ENCODE results near the gene GBA2. TPM values are rescaled to one million over a fixed set of nuclear protein-coding genes. Genes with fewer than 3 reads are reported as not detected.
A peak's percentile ranks its signal among the peaks of the same experiment; 100 is the strongest.

The GBA2 gene
- total and polyA plus RNA-seq, 4 donors, result 42.4 to 78.7 (median 46.2) TPM

DNA sequence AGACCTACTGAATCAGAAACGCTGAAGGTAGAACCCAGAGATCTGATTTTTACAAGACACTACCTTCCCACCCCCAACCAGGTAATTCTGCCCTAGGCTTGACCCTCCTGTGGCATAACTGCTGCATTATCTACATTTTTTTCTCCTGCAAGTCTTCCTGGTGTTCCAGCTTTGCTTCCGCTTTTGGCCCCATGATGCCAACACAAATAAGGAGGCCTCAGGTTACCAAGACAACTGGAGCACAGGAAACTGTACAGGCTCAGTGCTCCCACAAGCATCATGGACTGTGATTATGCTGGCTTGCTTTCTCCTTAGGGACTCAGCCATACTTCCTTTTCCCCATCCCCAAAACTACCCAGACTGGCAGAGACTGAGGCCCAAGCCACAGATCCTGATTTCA, 11.6 kb upstream of the GBA2 start:
- ATAC-seq (ENCODE audit: insufficient read depth, low FRiP score) (no peak), DNase-seq (peak in 2 of 3 donors; percentile 28 to 51)
- Histone ChIP-seq H3K27me3 (ENCODE audit: control insufficient read depth in 3 of 3, insufficient read depth in 3 of 3, low read length in 2 of 3) (no peaks in the 10 kb centered on the region), H3K36me3 (ENCODE audit: control insufficient read depth in 4 of 4, insufficient read depth in 4 of 4, low read length in 4 of 4) (peaks cover 0 to 1% (median 0%) of the 10 kb centered on the region in 4 donors), H3K4me1 (ENCODE audit: control insufficient read depth in 5 of 5, insufficient read depth in 5 of 5, low read length in 5 of 5) (peaks cover 0 to 23% (median 13%) of the 10 kb centered on the region in 5 donors), H3K9me3 (ENCODE audit: control insufficient read depth in 4 of 4, insufficient read depth in 3 of 4, low read length in 3 of 4) (no peaks in the 10 kb centered on the region), H3K9ac (ENCODE audit: insufficient read depth in 1 of 2, low read length in 2 of 2) (no peak overlapping the region), H3K4me3 (no peak overlapping the region), H3K27ac (ENCODE audit: low read depth in 1 of 2, low read length in 1 of 2) (peak overlapping the region in 1 of 2 donors; percentile 17)
- WGBS, 2 donors, result 45 to 59% methylated on average over 2 of the region's 2 CpGs
- TF ChIP-seq, protein P1, sequence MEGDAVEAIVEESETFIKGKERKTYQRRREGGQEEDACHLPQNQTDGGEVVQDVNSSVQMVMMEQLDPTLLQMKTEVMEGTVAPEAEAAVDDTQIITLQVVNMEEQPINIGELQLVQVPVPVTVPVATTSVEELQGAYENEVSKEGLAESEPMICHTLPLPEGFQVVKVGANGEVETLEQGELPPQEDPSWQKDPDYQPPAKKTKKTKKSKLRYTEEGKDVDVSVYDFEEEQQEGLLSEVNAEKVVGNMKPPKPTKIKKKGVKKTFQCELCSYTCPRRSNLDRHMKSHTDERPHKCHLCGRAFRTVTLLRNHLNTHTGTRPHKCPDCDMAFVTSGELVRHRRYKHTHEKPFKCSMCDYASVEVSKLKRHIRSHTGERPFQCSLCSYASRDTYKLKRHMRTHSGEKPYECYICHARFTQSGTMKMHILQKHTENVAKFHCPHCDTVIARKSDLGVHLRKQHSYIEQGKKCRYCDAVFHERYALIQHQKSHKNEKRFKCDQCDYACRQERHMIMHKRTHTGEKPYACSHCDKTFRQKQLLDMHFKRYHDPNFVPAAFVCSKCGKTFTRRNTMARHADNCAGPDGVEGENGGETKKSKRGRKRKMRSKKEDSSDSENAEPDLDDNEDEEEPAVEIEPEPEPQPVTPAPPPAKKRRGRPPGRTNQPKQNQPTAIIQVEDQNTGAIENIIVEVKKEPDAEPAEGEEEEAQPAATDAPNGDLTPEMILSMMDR (IDR thresholded peaks at IDR 0.05; ENCODE audit: control extremely low read depth, extremely low read depth), result no peak

DNA sequence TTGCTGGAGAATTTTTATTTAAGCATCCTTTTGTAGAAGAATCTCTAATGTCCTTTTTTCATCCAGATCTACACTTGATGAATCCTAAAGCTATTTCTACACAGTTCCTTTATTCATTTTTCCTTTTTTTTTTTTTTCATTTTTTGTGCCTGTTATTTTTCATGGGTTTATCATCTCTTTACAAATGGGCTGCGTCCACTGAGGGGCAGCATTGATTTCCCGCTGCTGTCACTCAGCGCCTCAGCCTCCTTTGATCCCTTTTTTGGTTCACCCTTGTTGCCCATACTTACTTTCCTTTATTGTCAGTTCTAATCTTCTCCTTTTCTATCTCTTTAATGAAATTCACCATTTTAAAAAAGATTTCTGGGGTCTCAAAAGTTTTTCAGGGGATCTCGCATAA, 10.8 kb upstream of the GBA2 start:
- Histone ChIP-seq H3K9me3 (ENCODE audit: control insufficient read depth in 4 of 4, insufficient read depth in 3 of 4, low read length in 3 of 4) (no peaks in the 10 kb centered on the region), H3K27me3 (ENCODE audit: control insufficient read depth in 3 of 3, insufficient read depth in 3 of 3, low read length in 2 of 3) (no peaks in the 10 kb centered on the region), H3K4me3 (no peak overlapping the region), H3K36me3 (ENCODE audit: control insufficient read depth in 4 of 4, insufficient read depth in 4 of 4, low read length in 4 of 4) (peaks cover 0 to 3% (median 2%) of the 10 kb centered on the region in 4 donors), H3K4me1 (ENCODE audit: control insufficient read depth in 5 of 5, insufficient read depth in 5 of 5, low read length in 5 of 5) (peaks cover 0 to 23% (median 13%) of the 10 kb centered on the region in 5 donors), H3K9ac (ENCODE audit: insufficient read depth in 1 of 2, low read length in 2 of 2) (no peak overlapping the region), H3K27ac (ENCODE audit: low read depth in 1 of 2, low read length in 1 of 2) (no peak overlapping the region)
- ATAC-seq (ENCODE audit: insufficient read depth, low FRiP score), result no peak
- 96% methylated on average over 4 of the region's 4 CpGs for WGBS, 2 donors
- no peak for DNase-seq
- TF ChIP-seq, protein P1 (IDR thresholded peaks at IDR 0.05; ENCODE audit: control extremely low read depth, extremely low read depth), result no peak

DNA sequence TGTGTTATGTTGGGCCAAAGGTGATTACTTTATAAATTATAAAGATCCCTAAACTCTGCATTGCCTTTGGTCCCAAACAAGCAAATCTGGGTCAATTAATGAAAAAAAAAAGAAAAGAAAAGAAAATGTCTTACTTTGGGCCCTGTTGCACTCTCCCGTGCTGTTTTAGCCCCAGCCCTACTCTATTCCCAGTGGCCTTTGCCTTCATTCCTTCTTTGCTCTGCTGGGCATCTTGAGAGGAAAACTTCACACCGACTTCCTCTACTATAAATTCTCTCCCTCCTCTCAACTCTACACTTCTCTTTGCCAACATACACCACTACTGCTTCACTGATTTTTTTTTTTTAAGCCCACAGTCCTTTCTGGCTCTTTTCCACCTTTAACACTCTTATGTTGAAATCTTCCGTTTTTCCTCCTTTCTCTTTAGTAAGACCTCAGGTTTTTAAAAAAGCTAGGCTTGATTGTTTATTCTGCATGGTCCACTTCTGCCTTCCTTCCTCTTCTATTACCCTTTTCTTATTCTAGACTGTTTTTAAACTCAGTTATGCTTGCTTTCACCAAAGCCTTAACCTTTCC, 9.5 kb upstream of the GBA2 start:
- peak in 2 of 3 donors; percentile 47 to 61 for DNase-seq
- no peaks in the 10 kb centered on the region for H3K9me3 ChIP-seq (ENCODE audit: control insufficient read depth in 4 of 4, insufficient read depth in 3 of 4, low read length in 3 of 4)
- peak overlapping the region in 1 of 2 donors; percentile 6 for H3K27ac ChIP-seq (ENCODE audit: low read depth in 1 of 2, low read length in 1 of 2)
- TF ChIP-seq, protein P1 (IDR thresholded peaks at IDR 0.05; ENCODE audit: control extremely low read depth, extremely low read depth), result no peak
- no peak for ATAC-seq (ENCODE audit: insufficient read depth, low FRiP score)
- H3K4me1 ChIP-seq (ENCODE audit: control insufficient read depth in 5 of 5, insufficient read depth in 5 of 5, low read length in 5 of 5), result peaks cover 0 to 23% (median 13%) of the 10 kb centered on the region in 5 donors
- WGBS, 2 donors, result 16 to 28% methylated on average over 3 of the region's 3 CpGs
- H3K4me3 ChIP-seq, result no peak overlapping the region
- H3K36me3 ChIP-seq (ENCODE audit: control insufficient read depth in 4 of 4, insufficient read depth in 4 of 4, low read length in 4 of 4), result peaks cover 0 to 11% (median 10%) of the 10 kb centered on the region in 4 donors
- no peaks in the 10 kb centered on the region for H3K27me3 ChIP-seq (ENCODE audit: control insufficient read depth in 3 of 3, insufficient read depth in 3 of 3, low read length in 2 of 3)
- H3K9ac ChIP-seq (ENCODE audit: insufficient read depth in 1 of 2, low read length in 2 of 2), result peak overlapping the region in 1 of 2 donors; percentile 14

DNA sequence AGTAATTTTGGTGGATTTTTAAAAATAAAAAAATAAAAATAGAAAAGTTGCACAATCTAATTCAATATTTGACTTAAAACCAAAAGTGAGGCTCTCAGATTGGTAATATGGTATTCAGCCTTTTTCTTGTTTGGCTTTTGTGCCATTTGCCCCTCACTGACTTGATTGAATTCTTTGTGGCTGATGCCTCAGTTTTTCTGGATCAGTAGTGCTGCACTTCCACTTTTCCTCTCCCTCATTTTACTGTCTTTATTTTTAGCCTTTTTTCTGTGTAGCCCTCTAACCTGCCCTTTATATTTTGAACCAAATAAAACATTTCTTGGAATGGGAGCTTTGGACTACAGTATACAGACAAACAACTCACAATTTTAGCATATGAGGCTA, 8.9 kb upstream of the GBA2 start:
- TF ChIP-seq, protein P1 (IDR thresholded peaks at IDR 0.05; ENCODE audit: control extremely low read depth, extremely low read depth), result no peak
- DNase-seq, result no peak
- H3K27me3 ChIP-seq (ENCODE audit: control insufficient read depth in 3 of 3, insufficient read depth in 3 of 3, low read length in 2 of 3), result no peaks in the 10 kb centered on the region
- peak overlapping the region in 1 of 2 donors; percentile 66 for H3K9ac ChIP-seq (ENCODE audit: insufficient read depth in 1 of 2, low read length in 2 of 2)
- no peak overlapping the region for H3K27ac ChIP-seq (ENCODE audit: low read depth in 1 of 2, low read length in 1 of 2)
- no peak overlapping the region for H3K4me3 ChIP-seq
- peaks cover 0 to 23% (median 13%) of the 10 kb centered on the region in 5 donors for H3K4me1 ChIP-seq (ENCODE audit: control insufficient read depth in 5 of 5, insufficient read depth in 5 of 5, low read length in 5 of 5)
- no peak for ATAC-seq (ENCODE audit: insufficient read depth, low FRiP score)
- H3K36me3 ChIP-seq (ENCODE audit: control insufficient read depth in 4 of 4, insufficient read depth in 4 of 4, low read length in 4 of 4), result peaks cover 7 to 18% (median 16%) of the 10 kb centered on the region in 4 donors
- H3K9me3 ChIP-seq (ENCODE audit: control insufficient read depth in 4 of 4, insufficient read depth in 3 of 4, low read length in 3 of 4), result no peaks in the 10 kb centered on the region

Data from lung (tissue), 12 donors.